ENCODE measurements around the gene NFIA. TPM values are rescaled to one million over a fixed set of nuclear protein-coding genes. Genes with fewer than 3 reads are reported as not detected.
"Not testable (repeated sequence)": the region's sequence is repeated elsewhere in the genome, so short reads cannot be mapped to it uniquely, and the experiment has no call there.

The NFIA gene
- total RNA-seq, 6 donors from 2014 or later = 33.5 to 94.3 (median 44.9) TPM

DNA sequence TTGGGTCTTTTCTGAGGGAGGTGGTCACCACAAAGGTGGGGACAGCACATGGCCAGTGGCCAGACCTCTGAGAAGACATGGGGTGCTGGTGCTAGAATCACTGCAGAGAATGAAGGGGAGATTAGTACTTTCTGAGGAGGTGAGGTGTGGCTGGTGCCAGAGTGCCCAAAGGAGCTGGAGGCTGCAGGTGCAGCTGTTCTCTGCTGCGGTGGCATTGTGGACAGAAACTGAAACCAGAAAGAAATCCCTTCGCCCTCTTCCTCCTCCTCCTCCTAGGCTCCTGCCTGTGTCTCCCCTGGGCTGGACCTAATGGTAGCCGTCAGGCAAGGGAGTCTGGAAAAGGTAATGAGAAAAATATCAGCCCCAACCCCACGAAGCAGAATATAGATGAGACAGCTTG, 380.9 kb downstream of the NFIA start:
- WGBS, 2 donors = 64 to 81% methylated on average over 4 of the region's 4 CpGs

DNA sequence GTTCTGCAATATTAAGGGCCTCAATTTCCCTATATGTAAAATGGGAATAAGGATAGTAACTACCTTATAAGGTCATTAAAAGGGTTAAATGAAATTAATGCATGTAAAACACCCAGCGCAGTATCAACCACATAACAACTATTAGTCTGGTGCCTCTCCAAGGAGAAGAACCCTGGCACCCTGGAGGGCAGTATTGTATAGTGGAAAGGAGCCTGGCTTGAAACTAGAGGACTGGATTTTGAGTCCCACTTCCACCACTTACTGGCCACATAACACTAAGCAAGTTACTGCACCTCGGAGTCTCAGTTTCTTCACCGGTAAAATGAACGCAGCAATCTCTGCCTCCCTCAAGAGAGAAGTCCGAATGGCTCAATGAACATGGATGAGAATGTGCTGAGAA, 385.5 kb downstream of the NFIA start:
- H3K4me3 ChIP-seq; H3K9me3 ChIP-seq; DNase-seq; H3K4me1 ChIP-seq; H3K27me3 ChIP-seq; ATAC-seq (ENCODE audit: low FRiP score in 2 of 2); H3K36me3 ChIP-seq; H3K27ac ChIP-seq: not testable (repeated sequence)
- 92 to 99% methylated on average over 5 of the region's 5 CpGs for WGBS, 2 donors

More for the DNA sequence above, 380.9 kb downstream of the NFIA start:
- H3K9me3 ChIP-seq = no peaks in the 10 kb centered on the region
- DNase-seq (no peak), ATAC-seq (ENCODE audit: low FRiP score in 2 of 2) (no peak)
- TF ChIP-seq POLR2A (IDR thresholded peaks at IDR 0.05) (no peak), POLR2AphosphoS5 (IDR thresholded peaks at IDR 0.05) (no peak), EP300 (IDR thresholded peaks at IDR 0.05) (no peak)
- TF ChIP-seq, protein P1, sequence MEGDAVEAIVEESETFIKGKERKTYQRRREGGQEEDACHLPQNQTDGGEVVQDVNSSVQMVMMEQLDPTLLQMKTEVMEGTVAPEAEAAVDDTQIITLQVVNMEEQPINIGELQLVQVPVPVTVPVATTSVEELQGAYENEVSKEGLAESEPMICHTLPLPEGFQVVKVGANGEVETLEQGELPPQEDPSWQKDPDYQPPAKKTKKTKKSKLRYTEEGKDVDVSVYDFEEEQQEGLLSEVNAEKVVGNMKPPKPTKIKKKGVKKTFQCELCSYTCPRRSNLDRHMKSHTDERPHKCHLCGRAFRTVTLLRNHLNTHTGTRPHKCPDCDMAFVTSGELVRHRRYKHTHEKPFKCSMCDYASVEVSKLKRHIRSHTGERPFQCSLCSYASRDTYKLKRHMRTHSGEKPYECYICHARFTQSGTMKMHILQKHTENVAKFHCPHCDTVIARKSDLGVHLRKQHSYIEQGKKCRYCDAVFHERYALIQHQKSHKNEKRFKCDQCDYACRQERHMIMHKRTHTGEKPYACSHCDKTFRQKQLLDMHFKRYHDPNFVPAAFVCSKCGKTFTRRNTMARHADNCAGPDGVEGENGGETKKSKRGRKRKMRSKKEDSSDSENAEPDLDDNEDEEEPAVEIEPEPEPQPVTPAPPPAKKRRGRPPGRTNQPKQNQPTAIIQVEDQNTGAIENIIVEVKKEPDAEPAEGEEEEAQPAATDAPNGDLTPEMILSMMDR (IDR thresholded peaks at IDR 0.05) = no peak
- H3K27me3 ChIP-seq = no peaks in the 10 kb centered on the region
- H3K4me3 ChIP-seq = no peak overlapping the region
- H3K27ac ChIP-seq = no peak overlapping the region
- H3K36me3 ChIP-seq = peaks cover 0 to 6% (median 0%) of the 10 kb centered on the region in 4 donors
- H3K4me1 ChIP-seq = no peaks in the 10 kb centered on the region

DNA sequence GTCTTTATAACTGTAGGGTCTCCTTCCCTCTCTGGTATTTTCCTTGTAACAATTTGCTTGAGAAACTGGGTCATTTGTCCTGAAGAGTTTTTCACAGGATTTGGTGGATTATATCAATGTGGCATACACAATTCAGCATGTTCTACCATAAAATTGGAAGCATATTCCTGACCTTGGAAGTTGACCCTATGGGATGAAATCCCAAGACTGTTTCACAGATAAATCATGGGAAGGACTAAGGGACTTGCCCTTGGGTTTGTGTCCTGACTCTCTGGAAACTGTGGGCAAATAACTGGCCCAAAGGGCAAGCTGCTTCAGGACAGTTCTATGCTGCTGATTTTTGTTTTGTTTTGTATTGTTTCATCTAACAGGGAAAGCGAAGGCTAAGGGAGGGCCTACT, 387.0 kb downstream of the NFIA start:
- Histone ChIP-seq H3K27ac (no peak overlapping the region), H3K27me3 (no peaks in the 10 kb centered on the region), H3K4me1 (no peaks in the 10 kb centered on the region), H3K9me3 (no peaks in the 10 kb centered on the region), H3K36me3 (no peaks in the 10 kb centered on the region), H3K4me3 (no peak overlapping the region)
- DNase-seq (no peak), ATAC-seq (ENCODE audit: low FRiP score in 2 of 2) (no peak)
- TF ChIP-seq EP300 (IDR thresholded peaks at IDR 0.05) (no peak), POLR2A (IDR thresholded peaks at IDR 0.05) (no peak), POLR2AphosphoS5 (IDR thresholded peaks at IDR 0.05) (no peak)
- TF ChIP-seq, protein P1 (IDR thresholded peaks at IDR 0.05) = no peak
- WGBS, 2 donors = 94 to 97% methylated on average over 1 of the region's 1 CpG

- Histone ChIP-seq H3K9me3 (no peaks in the 10 kb centered on the region), H3K27ac (no peak overlapping the region)
These were observed 390.5 kb downstream of the NFIA start for GRCh38 chr1:61472876-61473275.

DNA sequence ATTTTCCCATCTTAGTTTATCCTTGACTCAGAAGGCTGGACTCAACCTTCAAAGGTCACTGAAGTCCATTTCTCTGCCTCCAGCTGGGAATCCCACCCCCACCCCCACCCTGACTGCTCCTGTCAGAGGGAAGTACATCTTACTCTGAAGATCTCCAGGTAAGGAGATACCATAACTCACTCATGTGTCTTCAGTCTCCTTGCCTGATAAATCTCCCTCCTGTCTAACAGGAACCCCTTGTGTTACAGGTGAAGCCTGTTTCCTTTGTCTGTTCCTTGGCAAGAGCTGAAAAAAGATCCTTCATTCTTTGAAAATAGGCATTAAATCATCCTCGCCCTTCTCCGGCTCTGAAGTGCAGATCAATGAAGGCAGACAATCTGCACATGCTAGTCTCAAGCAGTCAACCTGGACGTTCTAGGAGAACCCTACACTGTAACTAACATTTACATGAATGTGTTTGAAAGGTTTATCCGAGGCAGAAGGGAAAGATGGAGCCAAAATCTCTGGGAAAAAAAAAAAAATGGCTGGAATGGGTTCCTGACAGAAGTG, 392.0 kb downstream of the NFIA start:
- TF ChIP-seq POLR2A (IDR thresholded peaks at IDR 0.05) (no peak), EP300 (IDR thresholded peaks at IDR 0.05) (no peak), POLR2AphosphoS5 (IDR thresholded peaks at IDR 0.05) (no peak)
- TF ChIP-seq, protein P1 (IDR thresholded peaks at IDR 0.05) = no peak
- no peaks in the 10 kb centered on the region for H3K36me3 ChIP-seq
- ATAC-seq (ENCODE audit: low FRiP score in 2 of 2) = no peak
- no peaks in the 10 kb centered on the region for H3K9me3 ChIP-seq
- H3K4me1 ChIP-seq = no peaks in the 10 kb centered on the region
- H3K27ac ChIP-seq = no peak overlapping the region
- no peak for DNase-seq
- WGBS, 2 donors = 87 to 89% methylated on average over 4 of the region's 4 CpGs
- H3K27me3 ChIP-seq = no peaks in the 10 kb centered on the region
- H3K4me3 ChIP-seq = no peak overlapping the region

More at GRCh38 chr1:61472876-61473275, 390.5 kb downstream of the NFIA start:
- TF ChIP-seq POLR2AphosphoS5 (IDR thresholded peaks at IDR 0.05) (no peak), EP300 (IDR thresholded peaks at IDR 0.05) (no peak), POLR2A (IDR thresholded peaks at IDR 0.05) (no peak)
- TF ChIP-seq, protein P1 (IDR thresholded peaks at IDR 0.05) = no peak
- Histone ChIP-seq H3K36me3 (no peaks in the 10 kb centered on the region), H3K27me3 (no peaks in the 10 kb centered on the region), H3K4me1 (no peaks in the 10 kb centered on the region), H3K4me3 (no peak overlapping the region)
- WGBS, 2 donors = 58 to 60% methylated on average over 3 of the region's 3 CpGs
- ATAC-seq (ENCODE audit: low FRiP score in 2 of 2) (no peak), DNase-seq (no peak)

Measured in upper lobe of left lung (tissue), 6 donors.